Activated CD4-positive, alpha-beta memory T cell treated with anti-CD3 and anti-CD28 coated beads, Interleukin-2, amount 10 ng/mL, durations not matched to agents 7 days and 5 days (primary cell): Measurements from ENCODE around the gene USP5. TPM values are rescaled to one million over a fixed set of nuclear protein-coding genes. Genes with fewer than 3 reads are reported as not detected.

Source experiments
- CTCF ChIA-PET: fragments of 350-600 bp; sonication (Branson Sonifier 250); formaldehyde crosslinking; loops from one replicate; lab custom pipeline; 2021; ENCODE audit warnings: antibody characterized with exemption, inconsistent platforms; lab: Charles Lee
- POLR2A ChIA-PET: fragments of 350-600 bp; sonication (Branson Sonifier 250); formaldehyde crosslinking; loops from one replicate; lab custom pipeline; 2021; ENCODE audit warnings: antibody characterized with exemption; lab: Charles Lee
- DNase-seq: peaks from one replicate; pipeline ENCODE4 v3.0.0-alpha.2; 2020
- H3K27ac Mint-ChIP-seq: one replicate; pipeline ENCODE4 v1.8.0; 2021; ENCODE audit warnings: mild to moderate bottlenecking, mixed read lengths
- H3K27me3 Mint-ChIP-seq: one replicate; pipeline ENCODE4 v1.8.0; 2021; ENCODE audit warnings: mixed read lengths
- H3K36me3 Mint-ChIP-seq: one replicate; pipeline ENCODE4 v1.8.0; 2021; ENCODE audit warnings: low read depth, mixed read lengths
- H3K4me1 Mint-ChIP-seq: one replicate; pipeline ENCODE4 v1.8.0; 2021; ENCODE audit warnings: mixed read lengths
- H3K4me3 Mint-ChIP-seq: one replicate; pipeline ENCODE4 v1.8.0; 2021; ENCODE audit warnings: mild to moderate bottlenecking, mixed read lengths
- H3K9me3 Mint-ChIP-seq: one replicate; pipeline ENCODE4 v1.8.0; 2021; ENCODE audit warnings: mixed read lengths
- total RNA-seq, 2 experiments: library from RNA; stranded (reverse); gene quantifications; one replicate each; pipeline ENCODE4 v1.2.3, GENCODE V29; 2021

Gene USP5
- 100 to 1,000 TPM in 1 of 2 experiments, 10 to 100 TPM in 1; 91.4 to 109 TPM for total RNA-seq

DNA sequence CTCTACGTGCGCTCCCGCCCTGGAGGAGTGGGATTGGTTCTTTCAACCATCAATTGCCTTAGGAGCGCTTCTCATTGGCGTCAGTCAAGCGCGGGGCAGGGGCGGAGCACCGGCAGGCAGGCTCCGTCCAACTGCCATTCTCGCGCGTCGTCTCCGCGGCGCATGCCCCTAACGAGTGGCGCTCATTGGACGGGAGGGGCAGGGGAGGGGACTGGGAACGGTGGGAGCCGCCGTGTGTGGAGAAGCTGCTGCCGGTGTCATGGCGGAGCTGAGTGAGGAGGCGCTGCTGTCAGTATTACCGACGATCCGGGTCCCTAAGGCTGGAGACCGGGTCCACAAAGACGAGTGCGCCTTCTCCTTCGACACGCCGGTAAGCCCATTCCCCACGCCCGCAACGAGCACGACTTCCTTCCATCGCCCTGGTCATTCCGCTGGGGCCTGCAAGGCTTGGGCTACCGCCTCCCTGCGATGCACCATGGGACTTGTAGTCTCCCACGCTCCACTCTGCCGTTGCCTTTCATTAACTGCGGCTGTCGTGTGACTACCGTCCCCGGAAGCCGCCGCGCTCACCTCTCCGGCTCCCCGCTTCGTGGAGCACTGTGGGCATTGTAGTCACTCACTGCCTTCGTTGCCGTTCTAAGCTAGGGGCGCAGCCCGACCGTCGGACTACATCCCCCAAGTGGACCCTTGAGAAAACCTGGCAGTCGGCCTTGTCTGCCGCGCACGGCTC lies at the start of gene USP5:
USP5 (plus strand) TSS at position 230 of the 730 bp plus-strand sequence; CDS start at position 260, 30 bp downstream.
- POLR2A ChIA-PET, result interaction anchor here (0.7 to 8.9 kb wide), 50 partner anchors 9 to 405 kb away, joined by 3 to 312 read pairs (median 5); partner anchors contain the start of genes C12orf57, C1RL, CD4 and COPS7A
- Mint-ChIP-seq H3K4me1 (peaks cover 50% of the 10 kb centered on the region), H3K9me3 (no peaks in the 10 kb centered on the region), H3K36me3 (peaks cover 47% of the 10 kb centered on the region), H3K27me3 (no peaks in the 10 kb centered on the region), H3K27ac (peak within 1 kb of the TSS; percentile 100), H3K4me3 (peak within 1 kb of the TSS; percentile 85)
- CTCF ChIA-PET, result interaction anchor here (0.6 to 8.6 kb wide), 22 partner anchors 9 to 281 kb away, joined by 3 to 161 read pairs (median 4); partner anchors contain the start of genes C12orf57, C1RL, COPS7A and ENO2
- DNase-seq, result peak; percentile 99

DNA sequence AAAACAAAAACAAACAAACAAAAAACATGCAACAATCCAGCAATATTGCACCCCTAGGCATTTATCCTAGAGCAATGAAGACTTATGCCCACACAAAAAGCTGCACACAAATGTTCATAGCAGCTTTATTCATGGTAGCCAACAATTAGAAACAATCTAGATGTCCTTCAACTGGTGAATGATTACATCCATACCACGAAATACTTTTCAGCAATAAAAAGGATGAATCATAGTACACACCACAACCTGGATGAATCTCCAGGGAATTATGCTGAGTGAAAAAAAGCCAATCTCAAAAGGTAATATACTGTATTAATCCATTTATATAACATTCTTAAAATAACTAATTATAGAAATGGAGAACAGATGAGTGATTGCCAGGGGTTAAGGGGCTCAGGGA lies 44.8 kb upstream of the USP5 start:
- ChIA-PET CTCF (interaction anchor here (0.6 to 1.6 kb wide), 2 partner anchors 54 to 184 kb away, joined by 3 to 5 read pairs; partner anchors contain the start of gene MLF2), POLR2A (interaction anchor here (0.8 to 1.7 kb wide), 2 partner anchors 15 to 16 kb away, joined by 3 to 6 read pairs; partner anchors contain the start of gene GPR162)
- H3K36me3 Mint-ChIP-seq, result peaks cover 45% of the 10 kb centered on the region
- peaks cover 13% of the 10 kb centered on the region for H3K4me1 Mint-ChIP-seq
- DNase-seq, result no peak
- H3K4me3 Mint-ChIP-seq, result no peak overlapping the region
- H3K27me3 Mint-ChIP-seq, result no peaks in the 10 kb centered on the region
- H3K27ac Mint-ChIP-seq, result no peak overlapping the region
- no peaks in the 10 kb centered on the region for H3K9me3 Mint-ChIP-seq

GRCh38 chr12:6809056-6809455 lies 42.9 kb upstream of the USP5 start:
- peaks cover 39% of the 10 kb centered on the region for H3K36me3 Mint-ChIP-seq
- no peak for DNase-seq
- H3K4me3 Mint-ChIP-seq, result no peak overlapping the region
- H3K27ac Mint-ChIP-seq, result no peak overlapping the region
- H3K27me3 Mint-ChIP-seq, result no peaks in the 10 kb centered on the region
- CTCF ChIA-PET, result interaction anchor here (0.6 to 1.6 kb wide), 3 partner anchors 16 to 82 kb away, joined by 3 to 4 read pairs (median 3); no protein-coding TSS in a partner anchor
- POLR2A ChIA-PET, result interaction anchor here (1.2 to 1.3 kb wide), 2 partner anchors 17 to 56 kb away, joined by 3 to 5 read pairs; partner anchors contain the start of gene MLF2
- no peaks in the 10 kb centered on the region for H3K9me3 Mint-ChIP-seq
- H3K4me1 Mint-ChIP-seq, result peaks cover 13% of the 10 kb centered on the region

DNA sequence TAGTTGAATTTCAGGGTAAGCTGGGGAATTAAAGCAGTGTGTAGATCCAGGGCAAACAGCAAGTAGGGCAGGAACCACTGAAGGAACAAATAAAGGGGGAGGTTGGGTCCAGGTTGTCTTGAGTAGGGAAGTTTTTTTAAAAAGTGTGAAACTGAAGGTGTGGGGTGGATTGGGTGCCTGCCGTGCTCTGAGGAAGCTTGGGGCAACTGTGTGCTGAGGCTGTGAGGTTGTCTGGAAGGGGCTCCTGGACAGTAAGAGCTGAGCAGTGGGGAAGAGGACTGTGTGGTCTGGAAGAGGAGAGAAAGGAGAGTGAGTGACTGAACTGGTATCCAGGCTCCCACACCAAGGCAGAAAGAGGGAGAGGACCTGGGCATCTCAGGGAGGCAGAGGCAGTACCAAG lies 41.2 kb upstream of the USP5 start:
- DNase-seq, result no peak
- ChIA-PET POLR2A (interaction anchor here (0.6 to 1.8 kb wide), 5 partner anchors 13 to 318 kb away, joined by 3 to 5 read pairs (median 3); partner anchors contain the start of gene MRPL51), CTCF (interaction anchor here (0.7 to 1.2 kb wide), 3 partner anchors 23 to 57 kb away, joined by 4 read pairs; partner anchors contain the start of gene MLF2)
- H3K27me3 Mint-ChIP-seq, result no peaks in the 10 kb centered on the region
- H3K4me3 Mint-ChIP-seq, result no peak overlapping the region
- peaks cover 48% of the 10 kb centered on the region for H3K36me3 Mint-ChIP-seq
- H3K27ac Mint-ChIP-seq, result peak overlapping the region; percentile 9
- no peaks in the 10 kb centered on the region for H3K9me3 Mint-ChIP-seq
- peaks cover 13% of the 10 kb centered on the region for H3K4me1 Mint-ChIP-seq

DNA sequence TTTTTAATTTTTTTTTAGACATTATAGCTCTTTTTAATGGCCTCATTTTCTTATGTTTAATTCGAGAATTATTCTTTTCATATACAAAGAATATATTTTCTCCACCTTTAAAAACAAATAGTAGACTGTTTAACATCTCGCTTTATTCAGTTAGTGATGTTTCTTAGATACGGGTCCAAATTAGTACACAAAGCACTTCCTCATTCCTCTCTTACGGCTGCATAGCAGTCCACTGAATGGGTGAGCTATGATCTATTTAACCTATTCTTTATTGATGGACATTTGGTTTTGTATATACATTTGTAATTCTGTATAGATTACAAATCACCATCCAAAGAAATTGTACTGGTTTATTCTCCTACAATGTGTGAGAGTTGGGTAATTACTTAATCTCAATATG lies 38.6 kb upstream of the USP5 start:
- H3K9me3 Mint-ChIP-seq, result no peaks in the 10 kb centered on the region
- DNase-seq, result no peak
- no peaks in the 10 kb centered on the region for H3K27me3 Mint-ChIP-seq
- CTCF ChIA-PET, result interaction anchor here (0.5 to 1.0 kb wide), 5 partner anchors 9 to 211 kb away, joined by 3 to 4 read pairs (median 3); partner anchors contain the start of gene PTMS
- H3K27ac Mint-ChIP-seq, result no peak overlapping the region
- POLR2A ChIA-PET, result interaction anchor here (0.7 to 1.5 kb wide), 3 partner anchors 7 to 27 kb away, joined by 3 to 7 read pairs (median 3); partner anchors contain the start of genes CD4 and GNB3
- H3K4me3 Mint-ChIP-seq, result no peak overlapping the region
- peaks cover 11% of the 10 kb centered on the region for H3K4me1 Mint-ChIP-seq
- peaks cover 66% of the 10 kb centered on the region for H3K36me3 Mint-ChIP-seq

GRCh38 chr12:6816598-6816997 lies 35.4 kb upstream of the USP5 start:
- CTCF ChIA-PET, result no interaction called here
- H3K4me3 Mint-ChIP-seq, result no peak overlapping the region
- no peak overlapping the region for H3K27ac Mint-ChIP-seq
- POLR2A ChIA-PET, result interaction anchor here (2.4 kb wide), 1 partner anchor 63 kb away, joined by 9 read pairs; the partner anchor contains the start of gene MLF2
- H3K4me1 Mint-ChIP-seq, result peaks cover 11% of the 10 kb centered on the region
- H3K36me3 Mint-ChIP-seq, result peaks cover 60% of the 10 kb centered on the region
- H3K9me3 Mint-ChIP-seq, result no peaks in the 10 kb centered on the region
- no peak for DNase-seq
- peaks cover 4% of the 10 kb centered on the region for H3K27me3 Mint-ChIP-seq

GRCh38 chr12:6817098-6817497 lies 34.9 kb upstream of the USP5 start:
- Mint-ChIP-seq H3K4me1 (peaks cover 14% of the 10 kb centered on the region), H3K4me3 (no peak overlapping the region), H3K27ac (no peak overlapping the region), H3K36me3 (peaks cover 60% of the 10 kb centered on the region), H3K9me3 (no peaks in the 10 kb centered on the region), H3K27me3 (peaks cover 7% of the 10 kb centered on the region)
- DNase-seq, result no peak
- ChIA-PET CTCF (no interaction called here), POLR2A (interaction anchor here (2.4 kb wide), 1 partner anchor 64 kb away, joined by 9 read pairs; the partner anchor contains the start of gene MLF2)

GRCh38 chr12:6817662-6818157 lies 34.2 kb upstream of the USP5 start:
- Mint-ChIP-seq H3K4me3 (no peak overlapping the region), H3K27ac (no peak overlapping the region), H3K27me3 (peaks cover 12% of the 10 kb centered on the region), H3K9me3 (no peaks in the 10 kb centered on the region), H3K36me3 (peaks cover 60% of the 10 kb centered on the region), H3K4me1 (peaks cover 14% of the 10 kb centered on the region)
- ChIA-PET POLR2A (interaction anchor here (1.0 kb wide), 1 partner anchor 65 kb away, joined by 3 read pairs; the partner anchor contains the start of gene MLF2), CTCF (no interaction called here)
- DNase-seq, result no peak

DNA sequence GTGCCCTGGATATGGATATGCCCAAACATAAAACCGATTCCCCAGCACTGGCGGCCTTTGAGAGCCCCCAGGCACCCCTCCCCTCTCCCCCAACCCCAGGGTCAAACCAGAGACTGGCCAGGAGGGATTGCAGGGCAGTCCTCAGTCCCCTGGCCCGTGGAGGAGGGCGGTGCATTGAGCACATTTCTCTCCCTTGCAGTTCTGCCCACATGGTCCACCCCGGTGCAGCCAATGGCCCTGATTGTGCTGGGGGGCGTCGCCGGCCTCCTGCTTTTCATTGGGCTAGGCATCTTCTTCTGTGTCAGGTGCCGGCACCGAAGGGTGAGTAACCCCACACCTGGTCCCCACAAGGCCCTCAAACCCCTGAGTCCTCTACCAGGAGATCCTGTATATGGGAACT lies 33.7 kb upstream of the USP5 start:
- H3K36me3 Mint-ChIP-seq, result peaks cover 60% of the 10 kb centered on the region
- CTCF ChIA-PET, result no interaction called here
- H3K9me3 Mint-ChIP-seq, result no peaks in the 10 kb centered on the region
- DNase-seq, result no peak
- peaks cover 14% of the 10 kb centered on the region for H3K4me1 Mint-ChIP-seq
- no peak overlapping the region for H3K27ac Mint-ChIP-seq
- peaks cover 17% of the 10 kb centered on the region for H3K27me3 Mint-ChIP-seq
- POLR2A ChIA-PET, result interaction anchor here (1.0 kb wide), 2 partner anchors 16 to 65 kb away, joined by 3 read pairs; partner anchors contain the start of gene MLF2
- no peak overlapping the region for H3K4me3 Mint-ChIP-seq

DNA sequence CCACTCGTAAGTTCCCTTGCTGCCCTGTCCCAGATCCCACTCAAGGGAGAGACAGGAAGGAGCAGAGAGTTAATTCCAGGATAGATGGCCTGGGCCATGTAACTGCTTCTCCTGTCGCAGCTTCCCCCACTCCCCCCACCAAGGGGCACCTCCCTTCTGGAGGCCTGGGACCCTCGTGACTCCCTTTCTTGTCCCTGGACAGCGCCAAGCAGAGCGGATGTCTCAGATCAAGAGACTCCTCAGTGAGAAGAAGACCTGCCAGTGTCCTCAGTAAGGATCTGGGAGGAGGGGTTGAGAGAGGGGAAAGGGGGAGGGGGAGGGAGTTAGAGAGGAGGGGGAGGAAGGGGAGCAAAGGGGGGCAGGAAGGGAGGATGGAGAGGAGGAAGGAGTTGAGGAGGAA lies 33.3 kb upstream of the USP5 start:
- Mint-ChIP-seq H3K27ac (peak overlapping the region; percentile 23), H3K27me3 (peaks cover 19% of the 10 kb centered on the region), H3K9me3 (no peaks in the 10 kb centered on the region), H3K36me3 (peaks cover 58% of the 10 kb centered on the region), H3K4me3 (no peak overlapping the region), H3K4me1 (peaks cover 14% of the 10 kb centered on the region)
- ChIA-PET CTCF (no interaction called here), POLR2A (interaction anchor here (1.0 kb wide), 2 partner anchors 15 to 66 kb away, joined by 3 read pairs; partner anchors contain the start of gene MLF2)
- no peak for DNase-seq

GRCh38 chr12:6819106-6820030 lies 32.6 kb upstream of the USP5 start:
- no peak overlapping the region for H3K27ac Mint-ChIP-seq
- ChIA-PET POLR2A (interaction anchor here (1.0 kb wide), 2 partner anchors 15 to 66 kb away, joined by 3 read pairs; partner anchors contain the start of gene MLF2), CTCF (no interaction called here)
- peaks cover 14% of the 10 kb centered on the region for H3K4me1 Mint-ChIP-seq
- peaks cover 50% of the 10 kb centered on the region for H3K36me3 Mint-ChIP-seq
- H3K9me3 Mint-ChIP-seq, result no peaks in the 10 kb centered on the region
- H3K27me3 Mint-ChIP-seq, result peaks cover 24% of the 10 kb centered on the region
- H3K4me3 Mint-ChIP-seq, result no peak overlapping the region
- DNase-seq, result no peak

DNA sequence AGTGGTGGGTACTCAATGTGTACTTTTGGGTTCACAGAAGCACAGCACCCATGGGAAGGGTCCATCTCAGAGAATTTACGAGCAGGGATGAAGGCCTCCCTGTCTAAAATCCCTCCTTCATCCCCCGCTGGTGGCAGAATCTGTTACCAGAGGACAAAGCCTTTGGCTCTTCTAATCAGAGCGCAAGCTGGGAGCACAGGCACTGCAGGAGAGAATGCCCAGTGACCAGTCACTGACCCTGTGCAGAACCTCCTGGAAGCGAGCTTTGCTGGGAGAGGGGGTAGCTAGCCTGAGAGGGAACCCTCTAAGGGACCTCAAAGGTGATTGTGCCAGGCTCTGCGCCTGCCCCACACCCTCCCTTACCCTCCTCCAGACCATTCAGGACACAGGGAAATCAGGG lies 31.8 kb upstream of the USP5 start:
- ChIA-PET POLR2A (interaction anchor here (1.4 to 1.6 kb wide), 3 partner anchors 7 to 67 kb away, joined by 6 to 7 read pairs (median 7); partner anchors contain the start of genes CDCA3, MLF2 and USP5), CTCF (no interaction called here)
- peaks cover 42% of the 10 kb centered on the region for H3K36me3 Mint-ChIP-seq
- H3K4me1 Mint-ChIP-seq, result peaks cover 14% of the 10 kb centered on the region
- peaks cover 30% of the 10 kb centered on the region for H3K27me3 Mint-ChIP-seq
- DNase-seq, result no peak
- H3K4me3 Mint-ChIP-seq, result no peak overlapping the region
- H3K27ac Mint-ChIP-seq, result no peak overlapping the region
- no peaks in the 10 kb centered on the region for H3K9me3 Mint-ChIP-seq
